AG20443 (cell line): ENCODE results near the gene VPS13A.
A peak's percentile ranks its signal among the peaks of the same experiment; 100 is the strongest.
"Not testable (repeated sequence)": the region's sequence is repeated elsewhere in the genome, so short reads cannot be mapped to it uniquely, and the experiment has no call there.

Experiments
- DNase-seq: peaks from one replicate; pipeline ENCODE4 v3.0.0; 2012; ENCODE audit warnings: low spot score, mixed read lengths

VPS13A gene

GRCh38 chr9:77183581-77183980 is 6.2 kb downstream of the VPS13A start:
- DNase-seq = no peak

- DNase-seq = no peak
Observed at GRCh38 chr9:77188242-77188641, 10.9 kb downstream of the VPS13A start.

- no peak for DNase-seq
Observed at GRCh38 chr9:77194423-77194822, 17.1 kb downstream of the VPS13A start.

- DNase-seq = no peak
Observed at GRCh38 chr9:77210116-77210515, 32.8 kb downstream of the VPS13A start.

GRCh38 chr9:77211561-77211960 is 34.2 kb downstream of the VPS13A start:
- no peak for DNase-seq

GRCh38 chr9:77212801-77213200 is 35.5 kb downstream of the VPS13A start:
- no peak for DNase-seq

- peak; percentile 31 for DNase-seq
Observed at GRCh38 chr9:77215874-77216273, 38.5 kb downstream of the VPS13A start.

GRCh38 chr9:77218612-77219011 is 41.3 kb downstream of the VPS13A start:
- peak; percentile 59 for DNase-seq

GRCh38 chr9:77221431-77221830 is 44.1 kb downstream of the VPS13A start:
- no peak for DNase-seq

- no peak for DNase-seq
Observed at GRCh38 chr9:77224746-77225312, 47.5 kb downstream of the VPS13A start.

GRCh38 chr9:77236693-77237092 is 59.4 kb downstream of the VPS13A start:
- no peak for DNase-seq

GRCh38 chr9:77237896-77238295 is 60.6 kb downstream of the VPS13A start:
- no peak for DNase-seq

GRCh38 chr9:77251050-77251449 is 73.7 kb downstream of the VPS13A start:
- DNase-seq = no peak

GRCh38 chr9:77257275-77257674 is 79.9 kb downstream of the VPS13A start:
- DNase-seq = no peak

GRCh38 chr9:77261605-77262004 is 84.3 kb downstream of the VPS13A start:
- no peak for DNase-seq

GRCh38 chr9:77267762-77268161 is 90.4 kb downstream of the VPS13A start:
- DNase-seq = not testable (repeated sequence)

- no peak for DNase-seq
Observed at GRCh38 chr9:77271023-77271690, 93.8 kb downstream of the VPS13A start.

- no peak for DNase-seq
Observed at GRCh38 chr9:77276799-77277198, 99.5 kb downstream of the VPS13A start.

GRCh38 chr9:77277719-77278118 is 100.4 kb downstream of the VPS13A start:
- DNase-seq = no peak

- no peak for DNase-seq
Observed at GRCh38 chr9:77283991-77284390, 106.7 kb downstream of the VPS13A start.

GRCh38 chr9:77284616-77285015 is 107.3 kb downstream of the VPS13A start:
- no peak for DNase-seq

GRCh38 chr9:77290373-77290772 is 113.0 kb downstream of the VPS13A start:
- DNase-seq = peak; percentile 14

GRCh38 chr9:77291714-77292113 is 114.4 kb downstream of the VPS13A start:
- peak; percentile 37 for DNase-seq

- DNase-seq = no peak
Observed at GRCh38 chr9:77293949-77294348, 116.6 kb downstream of the VPS13A start.
